Measurements from ENCODE around the gene MFSD6L.
"Not testable (repeated sequence)": the region's sequence is repeated elsewhere in the genome, so short reads cannot be mapped to it uniquely, and the experiment has no call there.

Gene MFSD6L

GRCh38 chr17:8825802-8826201 is 26.6 kb upstream of the MFSD6L start:
- DNase-seq (ENCODE audit: low spot score), result no peak

DNA sequence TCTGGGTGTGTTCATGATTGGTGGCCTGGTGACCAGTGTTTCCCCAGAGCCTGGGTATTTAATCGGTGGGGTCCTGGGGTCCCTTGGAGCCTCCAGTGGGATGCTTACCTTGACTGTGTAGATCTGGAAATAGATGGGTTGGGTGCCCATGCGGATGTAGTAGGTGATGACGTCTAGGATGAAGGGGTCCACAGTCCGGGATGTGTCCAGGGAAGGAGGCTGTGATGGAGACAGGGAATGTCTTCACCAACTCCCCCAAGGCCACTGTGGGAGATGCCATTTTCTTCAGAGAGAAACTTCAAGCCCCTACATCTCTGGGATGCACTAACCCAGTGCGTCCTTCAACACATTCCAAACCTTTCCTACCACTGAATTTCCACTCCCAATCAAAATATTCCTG is 24.1 kb upstream of the MFSD6L start:
- DNase-seq (ENCODE audit: low spot score), result no peak

GRCh38 chr17:8822401-8823035 is 23.4 kb upstream of the MFSD6L start:
- DNase-seq (ENCODE audit: low spot score), result no peak

GRCh38 chr17:8821446-8822105 is 22.4 kb upstream of the MFSD6L start:
- no peak for DNase-seq (ENCODE audit: low spot score)

DNA sequence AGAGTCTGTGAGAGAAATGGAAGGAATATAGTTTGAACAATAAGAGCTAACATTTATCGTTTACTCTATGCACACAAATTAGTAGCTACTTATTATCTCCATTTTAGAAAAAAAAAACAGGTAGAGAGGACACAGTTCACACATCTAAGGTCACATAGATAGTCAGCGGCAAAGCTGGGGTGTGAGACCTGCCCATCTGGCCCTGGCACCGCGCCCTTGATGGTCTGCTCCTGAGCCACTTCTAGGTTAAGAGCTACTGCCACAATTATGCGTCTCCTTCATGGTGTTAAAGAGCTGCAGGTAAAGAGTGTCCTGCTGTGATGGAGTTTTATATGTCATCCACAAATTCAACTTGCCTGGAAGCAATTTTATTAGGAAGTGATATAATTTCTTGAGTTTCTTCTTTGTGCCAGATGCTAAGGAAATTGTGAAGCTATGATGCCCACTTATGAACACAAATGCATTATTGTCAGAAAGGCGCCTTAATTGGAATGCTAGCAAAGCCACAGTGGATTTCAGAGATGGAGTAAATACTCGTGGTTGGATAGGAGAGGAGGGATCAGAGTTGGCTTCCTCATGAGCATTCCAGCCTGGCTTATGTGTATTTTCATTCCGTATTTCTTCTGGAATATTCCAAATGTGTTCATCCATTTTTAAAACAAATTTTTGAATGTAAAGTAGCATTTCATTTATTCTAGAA is 21.3 kb upstream of the MFSD6L start:
- DNase-seq (ENCODE audit: low spot score), result no peak

- no peak for DNase-seq (ENCODE audit: low spot score)
Measured at GRCh38 chr17:8818654-8819330, 19.6 kb upstream of the MFSD6L start.

GRCh38 chr17:8818047-8818446 is 18.9 kb upstream of the MFSD6L start:
- no peak for DNase-seq (ENCODE audit: low spot score)

GRCh38 chr17:8806926-8807550 is 7.9 kb upstream of the MFSD6L start:
- DNase-seq (ENCODE audit: low spot score), result no peak

GRCh38 chr17:8806253-8806925 is 7.2 kb upstream of the MFSD6L start:
- no peak for DNase-seq (ENCODE audit: low spot score)

DNA sequence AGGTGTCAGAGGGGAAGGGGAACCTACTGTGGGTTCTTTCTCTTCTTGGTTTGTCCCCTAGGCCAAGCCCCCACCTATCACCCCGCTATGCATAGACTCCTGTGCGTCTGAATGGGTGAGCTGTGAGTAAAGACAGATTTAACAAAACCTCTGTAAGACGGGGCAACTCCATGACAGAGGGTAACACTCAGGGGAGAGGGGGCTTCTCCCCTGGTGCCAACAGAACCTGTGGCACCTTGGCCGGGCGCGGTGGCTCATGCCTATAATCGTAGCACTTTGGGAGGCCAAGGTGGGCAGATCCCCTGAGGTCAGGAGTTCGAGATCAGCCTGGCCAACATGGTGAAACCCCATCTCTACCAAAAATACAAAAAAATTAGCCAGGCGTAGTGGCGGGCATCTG is 6.2 kb upstream of the MFSD6L start:
- not testable (repeated sequence) for DNase-seq (ENCODE audit: low spot score)

- DNase-seq (ENCODE audit: low spot score), result no peak
Measured at GRCh38 chr17:8803531-8804420, 4.6 kb upstream of the MFSD6L start.

DNA sequence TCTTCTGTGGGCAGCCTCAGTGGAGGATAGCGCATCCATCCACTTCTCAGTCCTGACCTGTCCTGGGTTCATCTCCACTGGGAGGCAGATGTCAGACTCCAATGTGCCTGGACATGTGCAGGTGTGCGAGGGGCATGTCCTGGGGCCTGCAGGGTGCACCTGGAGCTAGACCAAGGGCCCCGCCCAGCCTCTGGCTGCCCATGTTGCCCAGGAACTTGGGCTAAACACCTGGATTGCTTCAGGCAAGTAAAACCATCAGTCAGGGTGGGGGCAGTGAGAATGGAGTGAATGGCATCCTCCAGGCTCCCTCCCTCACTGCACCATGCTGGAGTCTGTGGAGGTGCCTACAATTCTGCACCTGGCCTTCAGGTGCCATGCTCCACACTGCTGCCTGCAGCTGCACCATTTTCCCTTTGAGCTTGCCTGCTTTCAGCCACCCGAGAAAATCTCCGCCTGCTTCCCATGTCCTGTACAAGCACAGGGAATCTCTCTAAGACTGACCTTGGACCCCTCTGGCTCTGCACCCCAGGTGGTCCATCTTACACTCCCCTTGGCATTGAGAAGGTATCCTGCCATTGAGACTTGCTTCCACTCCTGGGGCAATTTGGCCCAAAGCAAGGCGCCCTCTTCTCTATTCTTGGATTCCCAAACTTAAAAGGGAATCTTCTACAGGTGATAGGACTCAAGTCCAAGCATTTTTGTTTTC is 2.1 kb upstream of the MFSD6L start:
- DNase-seq (ENCODE audit: low spot score), result no peak

DNA sequence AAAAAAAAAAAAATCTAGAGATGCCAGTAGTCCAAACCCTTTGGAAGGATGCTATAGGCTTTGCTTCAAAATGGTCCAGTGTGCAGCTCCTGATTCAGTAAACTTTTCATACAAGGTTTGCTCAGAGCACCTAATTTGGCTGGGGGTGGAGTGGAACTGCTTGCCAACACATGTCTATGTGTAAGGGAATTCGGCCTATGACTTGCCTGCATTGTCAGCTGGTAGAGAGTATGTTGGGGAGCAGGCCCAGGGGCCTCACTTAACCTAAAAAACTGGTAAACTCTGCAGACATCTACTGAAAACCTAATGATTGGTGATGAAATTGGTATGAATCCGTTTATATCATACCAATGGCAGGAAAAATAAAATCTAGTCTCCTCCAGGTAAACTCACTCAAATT is 1.5 kb upstream of the MFSD6L start:
- DNase-seq (ENCODE audit: low spot score), result no peak

- DNase-seq (ENCODE audit: low spot score), result no peak
Measured at GRCh38 chr17:8799570-8800212, 526 bp upstream of the MFSD6L start.

DNA sequence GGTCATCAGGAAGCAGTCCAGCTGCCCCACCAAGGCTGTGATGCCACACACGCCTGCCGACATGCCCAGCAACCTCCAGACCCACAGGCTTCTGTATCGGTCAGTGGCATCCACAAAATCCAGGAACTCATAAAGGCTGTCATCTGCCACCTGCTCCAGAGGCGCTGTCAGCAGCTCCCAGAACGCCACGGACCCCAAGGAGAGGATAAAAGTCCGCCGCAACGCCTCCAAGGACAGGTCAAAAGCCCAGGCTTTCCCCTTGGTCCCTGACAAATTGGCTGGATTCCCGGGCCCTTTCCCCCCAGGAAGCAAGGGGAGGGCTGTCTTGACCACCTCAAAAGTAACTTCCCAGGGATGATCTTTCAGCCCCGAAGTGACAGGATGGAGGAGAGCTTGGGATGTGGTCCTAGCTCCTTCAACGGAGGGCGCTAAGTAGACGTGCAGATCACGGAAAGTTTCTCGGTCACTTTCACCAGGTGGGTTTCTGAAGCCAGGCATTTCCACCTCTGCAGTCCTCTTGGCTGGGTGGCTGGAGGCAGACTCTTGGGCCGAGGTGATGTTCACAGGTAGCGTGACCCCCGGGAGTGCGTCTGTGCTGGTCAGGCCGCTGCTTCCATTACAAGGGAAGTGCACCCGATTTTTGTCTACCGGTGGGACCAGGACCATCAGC is 854 bp downstream of the MFSD6L start:
- no peak for DNase-seq (ENCODE audit: low spot score)

DNA sequence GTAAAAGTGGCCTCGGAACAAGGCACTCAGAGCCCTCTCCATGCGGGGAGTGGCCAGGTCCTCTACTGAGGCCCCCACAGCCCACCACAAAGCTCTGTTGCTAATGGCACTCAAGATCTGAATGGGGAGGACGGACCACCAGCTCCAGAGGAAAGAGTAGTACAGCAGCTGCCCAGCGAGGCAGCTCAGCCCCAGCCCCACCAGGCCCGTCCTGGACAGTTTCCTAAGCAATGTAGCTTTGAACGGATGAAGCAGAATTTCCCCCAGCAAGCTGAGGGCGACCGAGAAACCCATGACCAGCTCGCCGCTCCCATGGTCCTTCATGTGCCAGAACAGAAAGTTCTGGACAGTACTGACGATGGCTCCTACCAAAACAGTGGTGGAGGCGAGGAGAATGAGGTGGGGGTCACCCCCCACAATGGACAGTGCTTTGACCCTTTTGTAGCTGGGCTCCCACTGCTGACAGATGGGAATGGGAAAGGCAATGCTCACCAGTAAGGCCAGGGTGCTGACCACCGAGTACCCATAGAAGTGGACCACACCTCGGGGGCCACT is 1.5 kb downstream of the MFSD6L start:
- no peak for DNase-seq (ENCODE audit: low spot score)

DNA sequence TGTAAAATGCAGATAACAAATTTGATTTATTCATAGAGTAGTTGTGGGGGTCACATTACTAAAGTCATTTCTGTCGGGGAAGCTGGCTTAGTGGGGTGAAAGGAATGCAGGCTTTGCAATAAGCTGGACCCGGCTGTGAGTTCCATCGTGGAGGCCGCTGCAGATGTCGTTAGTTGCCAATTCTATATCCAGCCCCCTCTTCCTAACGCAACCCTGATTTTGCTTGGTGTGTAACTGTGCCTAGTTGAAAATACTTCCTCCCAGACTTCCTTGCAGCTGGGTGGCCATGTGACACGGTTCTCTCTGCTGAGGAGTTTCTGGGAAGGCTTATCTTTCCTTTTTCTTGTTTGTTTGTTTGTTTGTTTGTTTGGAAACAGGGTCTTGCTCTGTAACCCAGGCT is 4.5 kb downstream of the MFSD6L start:
- no peak for DNase-seq (ENCODE audit: low spot score)

DNA sequence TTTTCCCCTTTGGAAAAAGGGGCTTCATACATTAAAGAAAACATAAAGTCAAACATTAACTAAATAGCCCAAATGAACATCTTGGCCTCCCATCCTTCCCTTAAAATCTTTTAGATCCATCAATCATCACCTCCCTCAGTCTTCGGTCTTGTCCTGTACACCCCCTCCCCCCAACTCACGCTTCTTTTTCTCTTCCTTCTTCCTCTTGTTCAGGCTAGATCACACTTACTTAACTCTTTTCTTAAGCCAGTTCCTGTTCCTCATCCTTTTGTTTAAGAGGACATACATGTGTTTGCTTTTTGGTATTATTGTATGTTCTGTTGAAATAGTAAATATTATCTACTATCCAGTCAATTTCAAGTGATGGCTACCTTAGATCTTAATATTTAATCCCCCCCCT is 5.5 kb downstream of the MFSD6L start:
- no peak for DNase-seq (ENCODE audit: low spot score)
